GM21447 (cell line): ENCODE data around the gene RAB3GAP1.
A peak's percentile ranks its signal among the peaks of the same experiment; 100 is the strongest.
"Not testable (repeated sequence)": the region's sequence is repeated elsewhere in the genome, so short reads cannot be mapped to it uniquely, and the experiment has no call there.

ENCODE experiments used
- ATAC-seq: cut with Tn5 transposase; IDR thresholded peaks from one replicate; pipeline ENCODE4 v1.9.1; 2021; ENCODE audit not compliant: unreplicated experiment

RAB3GAP1 gene

DNA sequence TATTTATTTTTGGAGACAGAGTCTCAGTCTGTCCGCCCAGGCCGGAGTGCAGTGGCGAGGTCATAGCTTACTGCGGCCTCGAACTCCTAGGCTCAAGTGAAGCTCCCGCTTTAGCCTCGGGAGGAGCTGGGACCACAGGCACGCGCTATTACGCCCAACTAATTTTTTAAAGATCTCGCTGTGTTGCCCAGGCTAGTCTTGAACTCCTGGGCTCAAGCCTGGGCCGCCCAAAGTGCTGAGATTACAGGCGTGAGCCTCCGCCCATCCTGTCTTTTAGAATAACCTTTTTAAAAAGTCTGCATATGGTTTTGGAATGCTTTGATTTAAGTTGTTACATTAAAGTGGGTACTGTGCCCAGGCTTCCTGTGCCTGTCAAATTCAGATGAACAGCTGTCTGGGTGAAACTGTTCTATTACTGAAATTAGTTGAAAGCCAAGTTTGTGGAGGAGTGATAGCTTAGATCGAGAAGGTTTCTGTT is 944 bp downstream of the RAB3GAP1 start:
- ATAC-seq = peak; percentile 38

DNA sequence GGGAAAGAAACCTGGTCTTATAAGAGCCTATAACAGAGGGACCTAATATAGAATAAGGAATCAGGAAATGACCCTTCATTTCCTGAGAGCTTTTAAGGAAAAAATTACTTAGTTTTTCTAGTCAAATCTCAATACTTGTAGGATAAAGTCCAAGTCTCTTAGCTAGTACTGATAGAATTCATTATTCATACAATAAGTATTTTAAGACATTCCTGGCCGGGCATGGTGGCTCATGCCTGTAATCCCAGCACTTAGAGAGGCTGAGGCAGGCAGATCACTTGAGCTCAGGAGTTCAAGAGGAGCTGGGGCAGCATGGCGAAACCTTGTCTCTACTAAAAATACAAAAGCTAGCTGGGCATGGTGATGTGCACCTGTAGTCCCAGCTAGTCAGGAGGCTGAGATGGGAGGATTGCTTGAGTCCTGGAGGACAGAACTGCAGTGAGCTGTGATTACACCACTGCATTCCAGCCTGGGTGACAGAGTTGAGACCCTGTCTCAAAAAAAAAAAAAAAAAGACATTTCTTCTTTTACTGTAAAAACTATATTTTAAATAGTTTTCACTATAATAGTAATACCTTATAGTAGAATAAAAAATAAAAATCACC is 3.2 kb downstream of the RAB3GAP1 start:
- ATAC-seq = no peak

DNA sequence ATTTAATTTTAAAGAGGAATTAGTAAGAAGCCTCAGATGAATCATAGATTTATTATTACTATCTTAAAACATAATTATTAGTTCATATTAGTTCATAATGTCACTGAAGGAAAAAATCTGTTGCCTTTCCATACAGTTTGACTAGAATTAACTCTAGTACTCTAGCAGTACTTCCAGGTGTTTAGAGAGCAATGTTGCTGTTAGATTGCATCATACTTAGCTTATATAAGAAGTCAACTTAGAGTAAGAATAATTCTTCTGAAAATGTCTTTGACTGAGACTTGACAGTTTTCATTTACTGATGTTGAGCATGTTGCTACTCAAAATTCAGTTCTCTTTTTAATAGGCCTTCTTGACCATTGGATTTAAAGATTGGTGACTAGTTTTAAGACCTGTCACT is 4.7 kb downstream of the RAB3GAP1 start:
- no peak for ATAC-seq

DNA sequence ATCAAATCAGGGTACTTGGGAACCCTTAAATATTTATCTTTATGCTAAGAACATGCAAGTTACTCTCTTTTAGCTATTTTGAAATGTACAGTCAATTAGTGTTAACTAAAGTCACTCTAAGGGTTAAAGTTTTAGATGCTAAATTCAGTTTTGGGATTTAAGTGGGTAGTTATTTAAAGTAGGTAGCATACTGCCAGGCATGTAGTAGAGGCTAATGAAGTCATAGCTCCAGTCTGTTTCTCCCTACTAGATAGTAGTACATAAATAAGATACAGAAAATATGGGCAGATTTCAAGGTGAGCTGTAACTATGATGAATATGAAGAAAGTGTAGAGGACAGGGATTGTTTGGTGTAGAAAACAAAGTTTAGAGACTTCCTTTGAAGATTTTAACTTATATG is 7.5 kb downstream of the RAB3GAP1 start:
- ATAC-seq = no peak

DNA sequence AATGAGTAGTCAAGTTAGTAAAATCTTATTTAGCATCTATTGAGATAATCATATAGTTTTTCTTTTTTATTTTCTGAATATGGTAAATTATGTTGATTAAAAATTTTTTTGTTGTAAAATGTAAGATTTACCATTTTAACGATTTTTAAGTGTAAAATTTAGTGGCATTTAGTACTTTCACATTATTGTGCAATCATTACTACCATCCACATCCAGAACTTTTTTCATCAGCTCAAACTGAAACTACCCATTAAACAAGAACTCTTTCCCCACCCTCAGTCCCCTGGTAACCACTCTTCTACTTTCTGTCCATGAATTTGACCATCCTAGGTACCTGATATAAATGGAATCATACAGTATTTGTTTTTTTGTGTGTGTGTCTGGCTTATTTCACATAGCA is 11.1 kb downstream of the RAB3GAP1 start:
- no peak for ATAC-seq

DNA sequence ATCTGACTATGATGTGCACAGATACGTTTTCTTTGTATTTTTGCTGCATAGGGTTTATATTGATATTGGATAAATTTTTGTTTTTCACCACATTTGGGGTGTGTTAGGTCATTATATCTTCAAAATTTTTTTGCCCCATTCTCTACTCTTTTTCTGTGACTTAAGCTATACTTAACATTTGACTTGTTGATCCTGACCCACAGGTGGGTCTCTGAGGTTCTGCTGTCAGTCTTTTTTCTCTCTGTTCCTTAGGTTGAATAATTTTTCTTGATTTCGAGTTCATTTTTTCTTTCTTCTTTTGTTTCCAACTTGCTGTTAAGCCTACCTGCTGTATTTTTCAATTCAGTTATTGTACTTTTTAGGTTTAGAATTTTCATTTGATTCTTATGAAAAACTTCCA is 12.1 kb downstream of the RAB3GAP1 start:
- no peak for ATAC-seq

DNA sequence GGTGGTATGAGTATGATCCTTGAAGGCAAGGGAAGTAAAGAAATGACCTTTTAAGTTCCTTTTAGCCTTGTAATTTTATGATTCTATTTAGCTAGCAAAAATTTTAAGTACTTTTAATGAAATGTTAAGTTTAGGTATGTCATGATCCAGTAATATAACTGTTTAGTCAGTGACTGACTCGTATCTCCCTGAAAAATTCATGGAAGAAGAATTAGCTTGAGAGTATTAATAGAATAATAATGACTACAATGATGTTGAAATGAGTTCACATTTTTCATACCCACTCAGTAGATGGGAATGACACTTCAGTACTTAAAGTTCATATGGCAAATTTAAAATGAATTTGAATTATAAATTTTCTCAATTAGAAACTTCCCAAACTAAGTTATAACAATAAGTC is 14.6 kb downstream of the RAB3GAP1 start:
- ATAC-seq = no peak

DNA sequence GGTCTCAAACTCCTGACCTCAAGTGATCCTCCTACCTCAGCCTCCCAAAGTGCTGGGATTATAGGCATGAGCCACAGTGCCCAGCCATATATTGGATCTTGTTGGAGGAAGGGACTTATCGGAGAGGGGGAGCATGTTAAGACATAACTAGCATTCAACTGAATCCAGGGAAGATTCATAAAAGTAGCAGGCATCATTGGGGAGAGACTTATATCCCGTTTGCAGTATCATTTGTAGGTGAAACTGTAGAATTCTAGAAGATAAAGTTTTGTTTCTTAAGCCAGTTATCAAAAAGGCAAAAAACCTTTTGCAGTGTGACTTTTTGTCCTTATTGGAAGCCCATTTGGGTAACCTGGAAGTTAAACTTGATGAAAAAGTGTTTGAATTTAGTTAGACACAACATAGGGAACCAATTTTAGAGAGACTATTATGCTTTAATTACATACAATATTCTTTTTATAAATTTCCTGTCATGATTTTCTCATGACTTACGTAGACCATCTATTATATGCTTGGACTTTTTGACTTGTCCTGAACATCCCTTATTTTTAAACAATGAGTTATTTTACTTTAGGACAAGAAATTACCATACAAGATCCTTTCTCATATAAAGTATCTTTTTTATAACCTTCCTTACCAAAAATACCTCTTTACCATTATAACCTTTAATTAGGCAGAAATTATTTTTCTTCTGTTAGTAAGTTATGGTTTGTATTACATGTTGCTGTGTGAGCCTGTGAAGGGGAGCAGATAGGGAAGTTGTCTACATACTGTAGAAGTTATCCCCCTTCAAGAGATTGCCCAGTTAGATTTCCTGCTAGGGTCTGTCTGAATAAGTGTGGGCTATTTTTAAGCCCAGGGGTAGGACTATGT is 20.3 kb downstream of the RAB3GAP1 start:
- ATAC-seq = no peak

DNA sequence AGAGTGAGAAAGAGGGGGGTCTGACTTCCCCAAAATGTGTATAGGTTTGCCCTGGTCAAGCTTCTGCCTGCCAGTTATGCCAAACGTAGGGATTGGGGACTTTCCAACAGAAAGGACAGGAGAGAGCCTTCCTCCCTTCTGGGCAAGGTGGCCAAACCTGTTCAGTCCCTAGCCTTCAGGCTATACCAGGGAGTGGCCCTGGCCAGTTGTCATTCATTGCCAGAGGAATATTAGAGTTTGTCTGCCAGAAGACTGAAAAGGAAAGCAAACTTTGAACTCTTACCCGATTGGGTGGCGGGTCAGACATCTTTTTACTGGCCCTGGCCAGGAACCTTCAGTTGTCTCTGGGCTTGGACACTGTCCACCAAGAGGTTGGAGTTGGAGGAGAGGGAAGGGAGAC is 22.1 kb downstream of the RAB3GAP1 start:
- ATAC-seq = no peak

DNA sequence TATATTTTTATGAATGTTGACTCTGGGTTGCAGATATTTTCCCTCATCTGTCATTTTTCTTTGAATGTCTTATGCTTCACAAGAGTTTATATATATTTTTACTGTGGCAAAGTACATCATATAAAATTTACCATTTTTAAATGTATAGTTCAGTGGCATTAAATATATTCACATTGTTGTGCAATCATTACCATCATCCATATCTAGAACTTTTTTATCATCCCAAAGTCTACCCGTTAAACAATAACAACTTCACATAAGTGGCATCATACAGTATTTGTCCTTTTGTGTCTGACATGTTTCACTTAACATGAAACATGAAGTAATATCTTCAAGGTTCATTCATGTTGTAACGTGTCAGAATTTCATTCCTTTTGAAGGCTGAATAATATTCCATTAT is 24.5 kb downstream of the RAB3GAP1 start:
- ATAC-seq = no peak

DNA sequence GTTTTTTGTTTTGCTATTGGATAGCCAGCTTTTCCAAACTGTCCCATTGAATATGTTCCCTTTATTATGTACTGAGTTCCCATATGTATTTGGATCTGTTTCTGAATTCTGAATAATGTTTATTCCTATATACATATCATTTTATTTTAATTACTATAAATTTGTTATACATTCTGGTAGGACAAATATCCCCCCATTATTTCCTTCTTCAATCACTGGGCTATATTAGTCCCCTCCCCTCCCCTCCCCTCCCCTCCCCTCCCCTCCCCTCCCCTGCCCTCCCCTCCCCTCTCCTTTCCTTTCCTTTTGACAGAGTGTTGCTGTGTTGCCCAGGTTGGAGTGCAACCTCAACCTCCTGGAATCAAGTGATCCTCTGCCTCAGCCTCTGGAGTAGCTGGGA is 26.3 kb downstream of the RAB3GAP1 start:
- no peak for ATAC-seq

DNA sequence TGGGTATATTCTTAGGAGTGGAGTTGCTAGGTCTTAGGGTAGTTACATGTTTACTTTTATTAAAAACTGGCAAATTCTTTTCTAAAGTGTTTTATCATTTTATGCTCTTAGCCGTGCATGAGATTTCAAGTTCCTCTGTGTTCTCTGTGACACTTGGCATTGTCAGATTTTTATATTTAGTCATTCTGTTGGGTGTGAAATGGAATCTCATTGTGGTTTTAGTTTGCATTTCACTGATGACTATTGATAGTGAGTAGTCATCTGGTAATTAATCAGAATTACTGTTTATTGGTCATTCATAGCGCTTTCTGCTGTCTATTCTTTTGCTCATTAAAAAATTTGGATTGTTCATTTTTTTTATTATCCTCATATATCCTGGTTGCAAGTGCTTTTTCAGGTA is 34.1 kb downstream of the RAB3GAP1 start:
- ATAC-seq = no peak

DNA sequence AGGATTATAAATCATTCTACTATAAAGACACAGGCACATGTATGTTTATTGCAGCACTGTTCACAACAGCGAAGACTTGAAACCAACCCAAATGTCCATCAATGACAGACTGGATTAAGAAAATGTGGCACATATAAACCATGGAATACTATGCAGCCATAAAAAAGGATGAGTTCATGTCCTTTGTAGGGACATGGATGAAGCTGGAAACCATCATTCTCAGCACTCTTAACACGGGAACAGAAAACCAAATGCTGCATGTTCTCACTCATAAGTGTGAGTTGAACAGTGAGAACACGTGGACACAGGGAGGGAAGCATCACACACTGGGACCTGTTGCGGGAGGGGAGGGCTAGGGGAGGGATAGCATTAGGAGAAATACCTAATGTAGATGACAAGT is 37.5 kb downstream of the RAB3GAP1 start:
- not testable (repeated sequence) for ATAC-seq

DNA sequence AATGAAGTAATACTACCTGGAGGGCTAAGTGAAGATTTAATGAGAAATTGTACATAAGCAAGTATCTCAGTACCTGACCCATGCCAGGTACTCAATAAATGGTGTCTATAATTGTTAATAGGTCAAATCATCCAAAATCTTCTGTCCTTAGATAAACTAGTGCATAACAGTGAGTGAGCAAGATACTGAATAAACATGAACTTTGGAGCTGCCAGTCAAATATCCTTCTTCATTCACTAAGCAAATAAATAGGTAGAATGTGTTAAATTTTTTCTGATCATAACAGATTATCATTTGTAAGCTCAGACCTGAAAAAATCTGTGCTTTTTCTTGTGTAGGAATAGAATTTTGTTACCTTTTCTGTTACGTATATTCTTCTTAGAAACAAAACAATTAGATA is 39.6 kb downstream of the RAB3GAP1 start:
- ATAC-seq = no peak

DNA sequence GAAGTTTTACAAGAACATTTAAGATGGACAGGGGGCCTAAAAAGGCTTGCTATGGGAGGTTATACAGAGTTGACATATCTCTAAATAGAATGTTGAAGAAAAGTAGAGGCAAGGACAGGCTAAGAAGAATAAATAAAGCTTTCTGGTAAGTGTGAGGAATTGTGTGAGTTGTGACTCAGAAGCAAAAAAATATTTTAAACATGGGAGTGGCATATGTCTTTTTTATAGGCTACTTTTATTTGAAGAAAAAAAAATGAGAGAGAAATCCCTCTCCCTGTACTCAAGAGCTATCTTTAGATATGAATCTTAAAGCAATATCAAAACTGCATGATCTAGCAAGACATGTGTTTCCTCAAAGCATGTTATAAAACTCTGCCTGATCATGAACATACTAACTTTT is 41.1 kb downstream of the RAB3GAP1 start:
- ATAC-seq = no peak

DNA sequence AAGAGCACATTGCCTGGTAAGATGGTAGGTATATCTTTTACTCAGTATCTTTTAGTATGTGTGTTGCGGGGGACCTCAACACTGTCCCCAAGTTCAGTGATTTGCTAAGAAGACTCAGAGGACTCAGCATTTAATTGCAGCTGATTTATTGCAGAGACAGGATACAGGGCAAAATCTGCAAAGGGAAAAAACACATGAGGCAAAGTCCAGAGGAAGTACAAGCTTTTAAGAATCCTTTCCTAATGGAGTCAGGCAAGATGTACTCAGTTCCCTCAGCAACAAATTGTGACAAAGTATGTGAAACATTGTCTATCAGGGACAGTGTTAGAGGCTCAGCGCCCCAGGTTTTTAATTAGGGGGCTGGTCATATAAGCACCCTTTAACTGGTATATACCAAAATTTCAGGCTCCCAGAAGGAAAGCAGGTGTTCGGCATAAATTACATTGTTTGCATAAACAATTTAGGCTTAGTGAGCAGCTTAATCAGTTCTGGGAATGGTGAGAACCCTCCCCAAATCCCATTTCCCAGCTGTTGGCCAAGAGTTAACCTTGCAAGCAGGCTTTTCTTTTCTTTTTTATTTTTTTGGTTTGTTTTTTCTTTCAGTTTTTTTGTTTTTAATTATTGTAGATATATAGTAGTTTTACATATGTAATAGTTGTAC is 41.7 kb downstream of the RAB3GAP1 start:
- no peak for ATAC-seq

DNA sequence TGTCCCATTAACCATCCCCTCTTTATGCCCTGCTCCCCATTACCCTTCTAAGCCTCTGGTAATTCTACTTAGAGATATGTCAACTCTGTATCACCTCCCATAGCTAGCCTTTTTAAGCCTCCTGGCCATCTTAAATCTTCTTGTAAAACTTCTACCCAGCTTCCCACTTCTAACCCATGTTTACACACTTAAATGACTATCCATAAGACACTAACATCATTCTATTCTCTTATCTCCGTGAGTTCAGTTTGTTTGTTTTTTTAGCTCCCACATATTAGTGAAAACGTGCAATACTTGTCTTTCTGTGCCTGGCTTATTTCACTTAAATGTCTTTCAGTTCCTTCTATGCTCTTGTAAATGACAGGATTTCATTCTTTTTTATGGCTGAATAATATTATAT is 42.4 kb downstream of the RAB3GAP1 start:
- no peak for ATAC-seq

DNA sequence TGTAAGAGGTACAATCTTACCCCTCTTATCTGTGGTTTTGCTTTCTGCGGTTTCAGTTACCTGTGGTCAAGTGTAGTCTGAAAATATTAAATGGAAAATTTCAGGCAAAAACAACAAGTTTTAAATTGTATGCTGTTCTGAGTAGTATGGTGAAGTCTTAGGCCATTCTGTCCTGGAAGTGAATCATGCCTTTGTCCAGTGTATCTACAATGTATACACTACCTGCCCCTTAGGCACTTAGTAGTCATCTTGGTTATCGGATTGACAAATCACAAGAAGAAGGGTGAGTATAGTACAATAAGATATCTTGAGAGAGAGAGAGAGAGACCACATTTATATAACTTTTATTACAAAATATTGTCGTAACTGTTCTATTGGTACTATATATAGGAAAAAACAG is 43.5 kb downstream of the RAB3GAP1 start:
- no peak for ATAC-seq

DNA sequence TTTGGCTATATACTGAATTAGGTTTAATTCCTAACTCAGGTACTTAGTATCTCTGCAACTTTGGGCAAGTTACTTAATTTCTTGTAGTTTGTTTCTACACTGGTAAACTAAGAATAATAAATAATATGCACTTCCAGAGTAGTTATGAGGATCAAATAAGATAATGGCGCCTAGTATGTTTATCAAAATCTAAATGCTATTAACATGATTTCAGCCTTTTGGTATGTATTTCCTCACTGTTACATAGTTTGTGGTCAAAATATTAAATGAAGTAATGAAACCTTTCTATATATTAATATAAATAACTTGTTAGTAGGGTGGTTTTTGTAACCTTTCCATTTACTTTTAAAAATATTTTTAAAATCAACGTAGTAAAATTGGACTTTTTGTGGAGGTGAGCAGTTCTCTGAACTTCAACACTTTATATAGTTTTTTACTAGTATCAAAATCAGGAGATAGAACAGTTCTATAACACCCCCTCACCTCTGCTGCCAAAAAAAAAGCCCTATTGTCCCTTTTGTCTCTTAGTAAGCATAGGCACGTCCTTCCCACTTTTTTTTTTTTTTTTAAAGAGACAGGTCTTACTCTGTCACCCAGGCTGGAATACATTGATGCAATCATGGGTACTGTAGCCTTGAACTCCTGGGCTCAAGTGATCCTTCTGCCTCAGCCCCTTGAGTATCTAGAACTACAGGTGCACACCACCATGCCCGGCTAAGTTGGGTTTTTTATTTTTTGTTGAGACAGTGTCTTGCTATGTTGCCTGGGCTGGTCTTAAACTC is 44.8 kb downstream of the RAB3GAP1 start:
- ATAC-seq = no peak

DNA sequence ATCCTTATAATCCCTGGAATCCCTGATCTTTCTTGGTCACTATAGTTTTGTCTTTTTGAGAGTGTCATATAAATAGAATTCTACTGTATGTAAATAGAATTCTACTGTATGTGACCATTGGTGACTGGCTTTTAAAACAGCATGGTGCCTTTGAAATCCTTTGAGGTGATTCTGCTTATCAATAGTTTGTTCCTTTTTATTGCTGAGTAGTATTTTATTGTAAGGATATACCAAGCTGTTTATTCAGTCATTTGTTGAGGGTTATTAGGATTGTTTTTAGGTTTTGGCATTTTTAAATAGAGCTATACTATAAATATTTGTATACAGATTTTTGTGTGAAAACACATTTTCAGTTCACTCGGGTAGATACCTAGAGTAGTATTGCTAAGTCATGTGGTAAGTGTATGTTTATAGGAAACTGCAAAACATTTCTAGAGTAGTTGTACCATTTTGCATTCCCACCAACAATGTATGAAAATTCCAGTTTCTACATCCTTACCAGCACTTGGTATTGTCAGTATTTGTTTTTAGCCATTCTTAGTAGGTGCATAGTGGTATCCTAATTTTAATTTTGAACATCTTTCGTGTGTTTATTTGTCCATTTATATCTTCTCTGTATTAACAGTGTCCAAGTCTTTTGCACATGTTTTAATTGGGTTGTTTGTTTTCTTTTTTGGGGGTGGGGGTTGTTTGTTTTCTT is 45.6 kb downstream of the RAB3GAP1 start:
- ATAC-seq = no peak
